GM21360 (cell line): ENCODE data around the gene CDC20B.

Source experiments
- ATAC-seq: cut with Tn5 transposase; IDR thresholded peaks from one replicate; pipeline ENCODE4 v1.9.1; 2021; ENCODE audit warnings: mild to moderate bottlenecking, moderate library complexity; ENCODE audit not compliant: unreplicated experiment

CDC20B gene

GRCh38 chr5:55172937-55173686 is at the start of gene CDC20B:
Gene CDC20B (minus strand): TSS chr5:55173177. CDS start chr5:55173000, 177 bp downstream.
- peak; percentile 85 for ATAC-seq

- ATAC-seq: no peak
Observed at GRCh38 chr5:55222092-55222984, 49.4 kb upstream of the CDC20B start.

- no peak for ATAC-seq
Observed at GRCh38 chr5:55220433-55221185, 47.6 kb upstream of the CDC20B start.

GRCh38 chr5:55219770-55220169 is 46.8 kb upstream of the CDC20B start:
- no peak for ATAC-seq

- ATAC-seq: no peak
Observed at GRCh38 chr5:55218967-55219366, 46.0 kb upstream of the CDC20B start.

- no peak for ATAC-seq
Observed at GRCh38 chr5:55211184-55211874, 38.4 kb upstream of the CDC20B start.

GRCh38 chr5:55205001-55205400 is 32.0 kb upstream of the CDC20B start:
- ATAC-seq: no peak

- no peak for ATAC-seq
Observed at GRCh38 chr5:55191165-55191564, 18.2 kb upstream of the CDC20B start.

GRCh38 chr5:55188656-55189540 is 15.9 kb upstream of the CDC20B start:
- ATAC-seq: no peak

GRCh38 chr5:55187370-55187769 is 14.4 kb upstream of the CDC20B start:
- no peak for ATAC-seq

- ATAC-seq: no peak
Observed at GRCh38 chr5:55180016-55180415, 7.0 kb upstream of the CDC20B start.

- no peak for ATAC-seq
Observed at GRCh38 chr5:55177078-55177477, 4.1 kb upstream of the CDC20B start.

GRCh38 chr5:55176176-55176818 is 3.3 kb upstream of the CDC20B start:
- ATAC-seq: no peak

GRCh38 chr5:55175781-55176175 is 2.8 kb upstream of the CDC20B start:
- ATAC-seq: no peak

- peak; percentile 7 for ATAC-seq
Observed at GRCh38 chr5:55173687-55174230, 782 bp upstream of the CDC20B start.

- peak; percentile 56 for ATAC-seq
Observed at GRCh38 chr5:55172051-55172899, 702 bp downstream of the CDC20B start.

GRCh38 chr5:55171471-55171870 is 1.5 kb downstream of the CDC20B start:
- no peak for ATAC-seq

GRCh38 chr5:55162666-55163065 is 10.3 kb downstream of the CDC20B start:
- ATAC-seq: no peak
